Astrocyte of the spinal cord (primary cell): Measurements from ENCODE around the gene SLC22A8.
"Not testable (repeated sequence)": the region's sequence is repeated elsewhere in the genome, so short reads cannot be mapped to it uniquely, and the experiment has no call there.

Experiments
- DNase-seq: peaks from one replicate; pipeline ENCODE4 v3.0.0; 2011; ENCODE audit warnings: low read depth, low spot score
- H3K4me3 ChIP-seq: 2 replicates; pipeline ENCODE4 v1.5.1; 2011; ENCODE audit warnings: low read depth, mild to moderate bottlenecking, low read length, moderate library complexity
- CTCF ChIP-seq: IDR thresholded peaks from 2 replicates; pipeline ENCODE4 v1.5.1; 2012; ENCODE audit warnings: low read depth, mild to moderate bottlenecking, low read length, inconsistent platforms
- in situ Hi-C: cut with HindIII; loops from 2 replicates; pipeline ENCODE4 v1.10.0; 2017; ENCODE audit warnings: low sequenced_read_pairs

SLC22A8 gene, protein sequence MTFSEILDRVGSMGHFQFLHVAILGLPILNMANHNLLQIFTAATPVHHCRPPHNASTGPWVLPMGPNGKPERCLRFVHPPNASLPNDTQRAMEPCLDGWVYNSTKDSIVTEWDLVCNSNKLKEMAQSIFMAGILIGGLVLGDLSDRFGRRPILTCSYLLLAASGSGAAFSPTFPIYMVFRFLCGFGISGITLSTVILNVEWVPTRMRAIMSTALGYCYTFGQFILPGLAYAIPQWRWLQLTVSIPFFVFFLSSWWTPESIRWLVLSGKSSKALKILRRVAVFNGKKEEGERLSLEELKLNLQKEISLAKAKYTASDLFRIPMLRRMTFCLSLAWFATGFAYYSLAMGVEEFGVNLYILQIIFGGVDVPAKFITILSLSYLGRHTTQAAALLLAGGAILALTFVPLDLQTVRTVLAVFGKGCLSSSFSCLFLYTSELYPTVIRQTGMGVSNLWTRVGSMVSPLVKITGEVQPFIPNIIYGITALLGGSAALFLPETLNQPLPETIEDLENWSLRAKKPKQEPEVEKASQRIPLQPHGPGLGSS

DNA sequence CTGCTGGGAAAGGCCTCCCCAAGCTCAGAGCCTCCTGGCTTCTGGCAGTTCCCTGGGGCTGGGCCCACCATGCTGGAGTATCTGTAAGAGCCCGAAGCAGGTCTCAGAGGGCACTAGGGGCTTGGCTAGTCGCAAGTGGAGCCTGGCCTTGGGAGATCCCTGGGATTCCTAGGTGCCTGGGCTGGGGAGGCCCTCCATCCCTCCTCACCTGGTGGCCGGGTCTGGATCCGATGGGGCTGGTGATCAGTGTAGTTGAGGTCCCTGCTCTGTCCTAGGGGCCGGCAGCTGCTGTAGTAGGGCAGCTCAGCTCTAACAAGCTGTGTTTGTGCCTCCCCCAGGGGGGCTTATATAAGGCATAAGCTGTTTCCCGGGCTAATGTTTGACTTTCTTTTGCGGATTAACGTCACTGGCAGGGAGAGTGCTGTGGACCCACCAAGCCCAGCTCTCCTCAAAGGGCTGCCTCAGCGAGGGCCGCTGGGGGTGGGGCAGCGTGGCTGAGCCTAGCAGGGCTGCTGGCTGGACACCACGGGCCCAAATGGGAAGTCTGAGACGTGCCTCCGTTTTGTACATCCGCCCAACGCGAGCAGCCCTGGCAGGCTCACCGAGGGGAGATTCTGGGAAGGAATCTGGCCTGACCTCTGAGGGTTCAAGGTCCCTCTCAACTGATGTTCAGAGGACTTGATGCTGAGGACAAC, at the start of gene SLC22A8:
TSS of gene SLC22A8 (minus strand) at position 321 of the 695 bp plus-strand sequence. CDS start 883 bp downstream, outside the sequence.
- in situ Hi-C loops = loop anchor here (25.0 kb wide), 1 partner anchor 103 kb away; the partner anchor contains the start of gene CHRM1
- no peak for DNase-seq
- no peak within 1 kb of the TSS for H3K4me3 ChIP-seq
- TF ChIP-seq CTCF = no peak

GRCh38 chr11:63046203-63046602, 30.6 kb upstream of the SLC22A8 start:
- in situ Hi-C loops, DNase-seq: not testable (repeated sequence)

GRCh38 chr11:63042596-63042995, 27.0 kb upstream of the SLC22A8 start:
- in situ Hi-C loops = no loop called here

More at GRCh38 chr11:63046203-63046602, 30.6 kb upstream of the SLC22A8 start:
- H3K4me3 ChIP-seq = not testable (repeated sequence)

GRCh38 chr11:63032457-63032856, 16.8 kb upstream of the SLC22A8 start:
- no peak for DNase-seq
- in situ Hi-C loops = no loop called here
- no peak for TF ChIP-seq CTCF
- no peak overlapping the region for H3K4me3 ChIP-seq

More at GRCh38 chr11:63042596-63042995, 27.0 kb upstream of the SLC22A8 start:
- DNase-seq = no peak
- TF ChIP-seq CTCF = no peak
- H3K4me3 ChIP-seq = no peak overlapping the region

- peak; percentile 100 for TF ChIP-seq CTCF
- in situ Hi-C loops = loop anchor here (25.0 kb wide), 1 partner anchor 112 kb away; the partner anchor contains the start of gene CHRM1
- DNase-seq = peak; percentile 69
- H3K4me3 ChIP-seq = no peak overlapping the region
These were observed 8.4 kb upstream of the SLC22A8 start for GRCh38 chr11:63023841-63024648.

GRCh38 chr11:63023222-63023814, 7.7 kb upstream of the SLC22A8 start:
- no peak overlapping the region for H3K4me3 ChIP-seq
- TF ChIP-seq CTCF = no peak
- DNase-seq = no peak
- in situ Hi-C loops = loop anchor here (25.0 kb wide), 1 partner anchor 111 kb away; the partner anchor contains the start of gene CHRM1
